Adrenal gland (tissue), 5 donors: ENCODE data around the gene CLSTN3.

Experiments
- POLR2A ChIP-seq, 2 donors: fragments of 450-650 bp; IDR thresholded peaks; one replicate each; pipeline ENCODE4 v1.6.1; 2017; ENCODE audit warnings: antibody characterized with exemption in 2 of 2, mild to moderate bottlenecking in 2 of 2, moderate library complexity in 1 of 2
- TF ChIP-seq, protein P1 (sequence below), 6 experiments: fragments of 450-650 bp in 4 of 6; fragments of 200-600 bp in 2 of 6; sonication (generic) in 1 of 6; IDR thresholded peaks; 1 replicate in 5 of 6; 2 replicates in 1 of 6; pipeline versions ENCODE4 v1.5.1 to v1.8.0; 2016 to 2021; ENCODE audit warnings: antibody characterized with exemption in 6 of 6, mild to moderate bottlenecking in 2 of 6, moderate library complexity in 1 of 6
- donor health status: DM: no; HTN: no; CAD: no.

DNA sequence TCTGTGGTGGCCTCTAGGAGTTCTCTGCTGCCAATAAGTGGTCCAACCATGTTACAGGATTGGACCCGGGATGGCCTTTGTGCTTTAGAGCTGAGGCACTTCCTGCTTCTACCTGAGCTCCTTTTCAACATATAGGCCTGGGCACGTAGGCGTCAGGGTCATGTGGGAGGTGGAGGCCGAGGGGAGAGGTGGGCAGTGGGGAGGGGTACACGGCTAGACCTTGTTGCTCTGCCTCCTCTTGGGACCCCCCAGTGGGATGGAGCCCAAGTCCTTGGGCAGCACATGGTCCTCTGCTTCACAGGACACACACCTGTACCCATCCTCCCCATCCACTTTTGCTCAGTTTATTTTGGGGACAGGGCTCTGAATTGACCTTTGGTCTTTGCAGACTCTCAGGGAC, 8.8 kb upstream of the CLSTN3 start:
- TF ChIP-seq, protein P1, sequence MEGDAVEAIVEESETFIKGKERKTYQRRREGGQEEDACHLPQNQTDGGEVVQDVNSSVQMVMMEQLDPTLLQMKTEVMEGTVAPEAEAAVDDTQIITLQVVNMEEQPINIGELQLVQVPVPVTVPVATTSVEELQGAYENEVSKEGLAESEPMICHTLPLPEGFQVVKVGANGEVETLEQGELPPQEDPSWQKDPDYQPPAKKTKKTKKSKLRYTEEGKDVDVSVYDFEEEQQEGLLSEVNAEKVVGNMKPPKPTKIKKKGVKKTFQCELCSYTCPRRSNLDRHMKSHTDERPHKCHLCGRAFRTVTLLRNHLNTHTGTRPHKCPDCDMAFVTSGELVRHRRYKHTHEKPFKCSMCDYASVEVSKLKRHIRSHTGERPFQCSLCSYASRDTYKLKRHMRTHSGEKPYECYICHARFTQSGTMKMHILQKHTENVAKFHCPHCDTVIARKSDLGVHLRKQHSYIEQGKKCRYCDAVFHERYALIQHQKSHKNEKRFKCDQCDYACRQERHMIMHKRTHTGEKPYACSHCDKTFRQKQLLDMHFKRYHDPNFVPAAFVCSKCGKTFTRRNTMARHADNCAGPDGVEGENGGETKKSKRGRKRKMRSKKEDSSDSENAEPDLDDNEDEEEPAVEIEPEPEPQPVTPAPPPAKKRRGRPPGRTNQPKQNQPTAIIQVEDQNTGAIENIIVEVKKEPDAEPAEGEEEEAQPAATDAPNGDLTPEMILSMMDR (IDR thresholded peaks at IDR 0.05) = no peak
- TF ChIP-seq POLR2A (IDR thresholded peaks at IDR 0.05) = no peak
